Upper lobe of right lung (tissue), 1 donor: ENCODE measurements around the gene SCNN1A. TPM values are rescaled to one million over a fixed set of nuclear protein-coding genes. Genes with fewer than 3 reads are reported as not detected.
A peak's percentile ranks its signal among the peaks of the same experiment; 100 is the strongest.

ENCODE experiments used
- ATAC-seq: fragments of 200-7000 bp; cut with Tn5 transposase; one replicate; pipeline ENCODE4 v1.9.1; 2020; ENCODE audit warnings: mild to moderate bottlenecking, moderate library complexity
- DNase-seq: peaks from one replicate; pipeline ENCODE4 v3.0.0-alpha.2; 2020
- H3K27ac ChIP-seq: fragments of 200-600 bp; one replicate; pipeline ENCODE4 v1.8.0; 2022
- H3K27me3 ChIP-seq: fragments of 200-600 bp; one replicate; pipeline ENCODE4 v1.8.0; 2022; ENCODE audit warnings: mild to moderate bottlenecking
- H3K36me3 ChIP-seq: fragments of 200-600 bp; one replicate; pipeline ENCODE4 v1.8.0; 2022
- H3K4me1 ChIP-seq: fragments of 200-600 bp; one replicate; pipeline ENCODE4 v1.8.0; 2022
- H3K4me3 ChIP-seq: fragments of 200-600 bp; one replicate; pipeline ENCODE4 v1.8.0; 2022; ENCODE audit warnings: mild to moderate bottlenecking
- H3K9me3 ChIP-seq: fragments of 200-600 bp; one replicate; pipeline ENCODE4 v1.8.0; 2022
- CTCF ChIP-seq: fragments of 200-600 bp; IDR thresholded peaks from one replicate; pipeline ENCODE4 v1.8.0; 2022; ENCODE audit warnings: antibody characterized with exemption
- intact Hi-C: fragments of 100-400 bp; cut with DNase I; formaldehyde crosslinking; loops from one replicate; pipeline ENCODE4 v1.11.0; 2022
- total RNA-seq: library from RNA; stranded (reverse); fragmentation: NEBNext Ultra II Directional; extraction: Animal tissue kit (Norgen Biotek cat#: 25700); gene quantifications from one replicate; pipeline ENCODE4 v1.2.1, GENCODE V29; 2021
- donor health status: DM: no; HTN: yes; CAD: no; lungs with severe emphysema.

Gene SCNN1A
- total RNA-seq, 1 donor from 2014 or later, result 199 TPM

- H3K9me3 ChIP-seq, result no peaks in the 10 kb centered on the region
Measured at GRCh38 chr12:6333566-6333965, 41.8 kb downstream of the SCNN1A start.

GRCh38 chr12:6333029-6333428 is 42.3 kb downstream of the SCNN1A start:
- H3K9me3 ChIP-seq, result no peaks in the 10 kb centered on the region
- no peak overlapping the region for H3K4me3 ChIP-seq
- DNase-seq (no peak), ATAC-seq (no peak)
- peaks cover 74% of the 10 kb centered on the region for H3K4me1 ChIP-seq
- peak overlapping the region; percentile 99 for H3K27ac ChIP-seq
- H3K36me3 ChIP-seq, result peaks cover 70% of the 10 kb centered on the region
- intact Hi-C loops, result no loop called here
- no peak for TF ChIP-seq CTCF
- no peaks in the 10 kb centered on the region for H3K27me3 ChIP-seq

More at GRCh38 chr12:6333566-6333965, 41.8 kb downstream of the SCNN1A start:
- Histone ChIP-seq H3K4me3 (no peak overlapping the region), H3K36me3 (peaks cover 65% of the 10 kb centered on the region), H3K27me3 (no peaks in the 10 kb centered on the region), H3K4me1 (peaks cover 76% of the 10 kb centered on the region), H3K27ac (peak overlapping the region; percentile 99)
- intact Hi-C loops, result no loop called here
- no peak for ATAC-seq
- DNase-seq, result no peak
- no peak for TF ChIP-seq CTCF

GRCh38 chr12:6332459-6332858 is 42.9 kb downstream of the SCNN1A start:
- no peak for ATAC-seq
- Histone ChIP-seq H3K36me3 (peaks cover 75% of the 10 kb centered on the region), H3K27me3 (no peaks in the 10 kb centered on the region), H3K27ac (peak overlapping the region; percentile 99), H3K4me3 (no peak overlapping the region), H3K4me1 (peaks cover 74% of the 10 kb centered on the region), H3K9me3 (no peaks in the 10 kb centered on the region)
- DNase-seq, result no peak
- TF ChIP-seq CTCF, result no peak
- intact Hi-C loops, result no loop called here

GRCh38 chr12:6330999-6331714 is 44.2 kb downstream of the SCNN1A start:
- H3K9me3 ChIP-seq, result no peaks in the 10 kb centered on the region
- peaks cover 86% of the 10 kb centered on the region for H3K36me3 ChIP-seq
- peak overlapping the region; percentile 58 for H3K27ac ChIP-seq
- no peaks in the 10 kb centered on the region for H3K27me3 ChIP-seq
- intact Hi-C loops, result no loop called here
- no peak for ATAC-seq
- H3K4me3 ChIP-seq, result no peak overlapping the region
- H3K4me1 ChIP-seq, result peaks cover 78% of the 10 kb centered on the region
- no peak for TF ChIP-seq CTCF
- no peak for DNase-seq

GRCh38 chr12:6330192-6330591 is 45.2 kb downstream of the SCNN1A start:
- H3K4me1 ChIP-seq, result peaks cover 79% of the 10 kb centered on the region
- TF ChIP-seq CTCF, result no peak
- H3K27me3 ChIP-seq, result no peaks in the 10 kb centered on the region
- H3K27ac ChIP-seq, result peak overlapping the region; percentile 58
- peaks cover 86% of the 10 kb centered on the region for H3K36me3 ChIP-seq
- no peak for DNase-seq
- no peak overlapping the region for H3K4me3 ChIP-seq
- intact Hi-C loops, result no loop called here
- H3K9me3 ChIP-seq, result no peaks in the 10 kb centered on the region
- ATAC-seq, result no peak
